Karpas-422 (cell line): ENCODE data around the gene ANKH. TPM values are rescaled to one million over a fixed set of nuclear protein-coding genes. Genes with fewer than 3 reads are reported as not detected.

ENCODE experiments used
- DNase-seq: peaks from one replicate; pipeline ENCODE4 v3.0.0-alpha.2; 2015
- H2AFZ ChIP-seq: fragments of 200-600 bp; sonication (generic); 2 replicates; pipeline ENCODE4 v1.6.1; 2014; ENCODE audit warnings: antibody characterized with exemption, low read length, mixed read lengths
- H3K27ac ChIP-seq: fragments of 200-600 bp; sonication (generic); 2 replicates; pipeline ENCODE4 v1.5.1; 2014; ENCODE audit warnings: mild to moderate bottlenecking, low read length, moderate library complexity
- H3K27me3 ChIP-seq: fragments of 200-600 bp; sonication (generic); 2 replicates; pipeline ENCODE4 v1.6.1; 2014; ENCODE audit warnings: low read length, mixed read lengths
- H3K36me3 ChIP-seq: fragments of 200-600 bp; sonication (generic); 2 replicates; pipeline ENCODE4 v1.6.1; 2014; ENCODE audit warnings: low read length, mixed read lengths; ENCODE audit not compliant: insufficient read depth
- H3K4me1 ChIP-seq: fragments of 200-600 bp; sonication (generic); 2 replicates; pipeline ENCODE4 v1.6.1; 2014; ENCODE audit warnings: mild to moderate bottlenecking, low read length, mixed read lengths
- H3K4me2 ChIP-seq: fragments of 200-600 bp; sonication (generic); 2 replicates; pipeline ENCODE4 v1.6.1; 2014; ENCODE audit warnings: low read length, low read depth, mild to moderate bottlenecking; ENCODE audit not compliant: poor library complexity, severe bottlenecking
- H3K4me3 ChIP-seq: fragments of 200-600 bp; sonication (generic); 2 replicates; pipeline ENCODE4 v1.5.1; 2014; ENCODE audit warnings: mild to moderate bottlenecking, antibody characterized with exemption, low read length, mixed read lengths
- H3K79me2 ChIP-seq: fragments of 200-600 bp; sonication (generic); 2 replicates; pipeline ENCODE4 v1.6.1; 2014; ENCODE audit warnings: mild to moderate bottlenecking, low read length, mixed read lengths
- H3K9ac ChIP-seq: fragments of 200-600 bp; sonication (generic); 2 replicates; pipeline ENCODE4 v1.6.0; 2014; ENCODE audit warnings: low read length
- H3K9me2 ChIP-seq: fragments of 200-600 bp; sonication (generic), shearing (Covaris generic); replicated peaks from 2 replicates; pipeline ENCODE4 v1.6.0; 2014; ENCODE audit warnings: mild to moderate bottlenecking, low read length, moderate library complexity; ENCODE audit not compliant: insufficient read depth
- H3K9me3 ChIP-seq: fragments of 300-700, 200-600 bp; sonication (generic); 2 replicates; pipeline ENCODE4 v1.6.1; 2014; ENCODE audit warnings: low read length, mixed read lengths
- H4K20me1 ChIP-seq: fragments of 200-600 bp; sonication (generic); 2 replicates; pipeline ENCODE4 v1.6.1; 2014; ENCODE audit warnings: mild to moderate bottlenecking, antibody characterized with exemption, low read length, low read depth; ENCODE audit not compliant: insufficient read depth
- total RNA-seq: library from RNA; depleted of rRNA; stranded (reverse); fragments of >200 nt; shearing (Covaris generic); gene quantifications from 2 replicates; pipeline ENCODE4 v1.2.3, GENCODE V29; 2014; ENCODE audit warnings: low replicate concordance

The ANKH gene
- total RNA-seq, 1 experiment from 2014 or later: 0.75 TPM

GRCh38 chr5:14759744-14760547 is 111.6 kb downstream of the ANKH start:
- H3K9me3 ChIP-seq: no peaks in the 10 kb centered on the region
- no peak overlapping the region for H3K27ac ChIP-seq
- H3K9ac ChIP-seq: no peak overlapping the region
- peaks cover 17% of the 10 kb centered on the region for H3K4me1 ChIP-seq
- no peak overlapping the region for H3K4me3 ChIP-seq
- DNase-seq: no peak
- no peaks in the 10 kb centered on the region for H3K79me2 ChIP-seq
- H4K20me1 ChIP-seq: no peaks in the 10 kb centered on the region
- no peaks in the 10 kb centered on the region for H3K9me2 ChIP-seq
- H3K27me3 ChIP-seq: no peaks in the 10 kb centered on the region
- no peak overlapping the region for H3K4me2 ChIP-seq
- no peaks in the 10 kb centered on the region for H3K36me3 ChIP-seq
- H2AFZ ChIP-seq: no peak overlapping the region

- Histone ChIP-seq H3K4me3 (no peak overlapping the region), H2AFZ (no peak overlapping the region), H3K27me3 (no peaks in the 10 kb centered on the region), H3K79me2 (no peaks in the 10 kb centered on the region), H3K4me1 (peaks cover 10% of the 10 kb centered on the region), H3K9me2 (no peaks in the 10 kb centered on the region), H3K9me3 (no peaks in the 10 kb centered on the region), H3K27ac (no peak overlapping the region), H3K4me2 (no peak overlapping the region), H3K9ac (no peak overlapping the region), H3K36me3 (no peaks in the 10 kb centered on the region), H4K20me1 (no peaks in the 10 kb centered on the region)
- no peak for DNase-seq
Measured at GRCh38 chr5:14757850-14758249, 113.7 kb downstream of the ANKH start.

- Histone ChIP-seq H3K9ac (no peak overlapping the region), H3K4me1 (no peaks in the 10 kb centered on the region), H3K9me3 (no peaks in the 10 kb centered on the region), H2AFZ (no peak overlapping the region), H3K4me3 (no peak overlapping the region), H3K27ac (no peak overlapping the region), H3K27me3 (no peaks in the 10 kb centered on the region), H3K79me2 (no peaks in the 10 kb centered on the region), H4K20me1 (no peaks in the 10 kb centered on the region), H3K4me2 (no peak overlapping the region), H3K36me3 (no peaks in the 10 kb centered on the region), H3K9me2 (no peaks in the 10 kb centered on the region)
- no peak for DNase-seq
Measured at GRCh38 chr5:14756478-14756877, 115.1 kb downstream of the ANKH start.

GRCh38 chr5:14753947-14754346 is 117.6 kb downstream of the ANKH start:
- Histone ChIP-seq H3K4me2 (no peak overlapping the region), H3K36me3 (no peaks in the 10 kb centered on the region), H4K20me1 (no peaks in the 10 kb centered on the region), H3K9me2 (no peaks in the 10 kb centered on the region), H3K27ac (no peak overlapping the region), H3K9me3 (no peaks in the 10 kb centered on the region), H3K79me2 (no peaks in the 10 kb centered on the region), H2AFZ (no peak overlapping the region), H3K4me3 (no peak overlapping the region), H3K9ac (no peak overlapping the region), H3K4me1 (no peaks in the 10 kb centered on the region), H3K27me3 (no peaks in the 10 kb centered on the region)
- no peak for DNase-seq

GRCh38 chr5:14753292-14753691 is 118.3 kb downstream of the ANKH start:
- Histone ChIP-seq H4K20me1 (no peaks in the 10 kb centered on the region), H3K79me2 (no peaks in the 10 kb centered on the region), H3K9me3 (no peaks in the 10 kb centered on the region), H3K9ac (no peak overlapping the region), H2AFZ (no peak overlapping the region), H3K36me3 (no peaks in the 10 kb centered on the region), H3K4me3 (no peak overlapping the region), H3K9me2 (no peaks in the 10 kb centered on the region), H3K27me3 (no peaks in the 10 kb centered on the region), H3K4me2 (no peak overlapping the region), H3K4me1 (no peaks in the 10 kb centered on the region), H3K27ac (no peak overlapping the region)
- DNase-seq: no peak

GRCh38 chr5:14752497-14753071 is 119.0 kb downstream of the ANKH start:
- no peaks in the 10 kb centered on the region for H3K9me3 ChIP-seq
- H4K20me1 ChIP-seq: no peaks in the 10 kb centered on the region
- H3K4me1 ChIP-seq: no peaks in the 10 kb centered on the region
- H3K4me3 ChIP-seq: no peak overlapping the region
- H3K27me3 ChIP-seq: no peaks in the 10 kb centered on the region
- H3K27ac ChIP-seq: no peak overlapping the region
- no peak overlapping the region for H3K9ac ChIP-seq
- no peak for DNase-seq
- no peak overlapping the region for H3K4me2 ChIP-seq
- H3K79me2 ChIP-seq: no peaks in the 10 kb centered on the region
- no peak overlapping the region for H2AFZ ChIP-seq
- H3K9me2 ChIP-seq: no peaks in the 10 kb centered on the region
- no peaks in the 10 kb centered on the region for H3K36me3 ChIP-seq

GRCh38 chr5:14750712-14751111 is 120.9 kb downstream of the ANKH start:
- no peak for DNase-seq
- Histone ChIP-seq H3K79me2 (no peaks in the 10 kb centered on the region), H3K4me3 (no peak overlapping the region), H3K4me1 (no peaks in the 10 kb centered on the region), H3K36me3 (no peaks in the 10 kb centered on the region), H3K9me3 (no peaks in the 10 kb centered on the region), H2AFZ (no peak overlapping the region), H3K27ac (no peak overlapping the region), H3K9me2 (no peaks in the 10 kb centered on the region), H3K9ac (no peak overlapping the region), H4K20me1 (no peaks in the 10 kb centered on the region), H3K4me2 (no peak overlapping the region), H3K27me3 (no peaks in the 10 kb centered on the region)

- Histone ChIP-seq H3K27me3 (no peaks in the 10 kb centered on the region), H3K36me3 (no peaks in the 10 kb centered on the region), H3K79me2 (no peaks in the 10 kb centered on the region), H3K27ac (no peak overlapping the region), H3K4me1 (no peaks in the 10 kb centered on the region), H3K9me2 (no peaks in the 10 kb centered on the region), H3K4me2 (no peak overlapping the region), H4K20me1 (no peaks in the 10 kb centered on the region), H3K9ac (no peak overlapping the region), H2AFZ (no peak overlapping the region), H3K4me3 (no peak overlapping the region), H3K9me3 (no peaks in the 10 kb centered on the region)
- DNase-seq: no peak
Measured at GRCh38 chr5:14749579-14750101, 121.9 kb downstream of the ANKH start.
